Measurements from ENCODE around the gene MCTP1. TPM values are rescaled to one million over a fixed set of nuclear protein-coding genes. Genes with fewer than 3 reads are reported as not detected.

The MCTP1 gene
- total RNA-seq, 1 donor from 2014 or later, result 7.8 TPM

DNA sequence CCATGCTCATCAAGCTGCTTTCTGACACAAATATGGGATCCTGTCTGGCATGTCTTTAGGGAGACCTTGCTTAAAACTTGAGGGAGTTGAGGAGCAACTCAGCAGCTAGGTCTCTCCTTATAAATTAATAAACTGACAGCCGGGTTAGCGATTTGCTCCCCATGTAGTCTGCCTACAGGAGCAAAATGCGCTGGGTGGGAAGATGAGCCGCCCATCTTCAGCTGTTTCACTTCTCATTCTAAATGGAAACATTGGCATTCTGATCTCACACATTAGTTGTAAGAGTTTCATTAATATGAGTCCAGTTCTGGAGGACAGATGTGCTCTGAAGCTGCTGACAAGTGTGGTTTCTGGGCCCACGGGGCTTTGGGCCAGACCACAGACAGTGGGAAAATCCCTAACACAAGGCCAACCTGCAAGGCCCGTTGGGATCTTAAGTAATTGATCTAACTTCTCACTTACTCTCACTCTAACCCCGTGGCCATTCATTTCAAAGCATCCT, 197.0 kb downstream of the MCTP1 start:
- no peaks in the 10 kb centered on the region for H3K27me3 ChIP-seq (ENCODE audit: low read depth)
- no peaks in the 10 kb centered on the region for H3K4me1 ChIP-seq
- H3K36me3 ChIP-seq, result no peaks in the 10 kb centered on the region
- H3K4me3 ChIP-seq, result no peak overlapping the region
- peak overlapping the region; percentile 9 for H3K27ac ChIP-seq (replicated peaks)
- no peak for TF ChIP-seq CTCF (IDR thresholded peaks at IDR 0.05; ENCODE audit: borderline replicate concordance)
- intact Hi-C loops (cut with micrococcal nuclease), result no loop called here
- H3K9me3 ChIP-seq (replicated peaks), result peaks cover 9% of the 10 kb centered on the region
- DNase-seq, result no peak

DNA sequence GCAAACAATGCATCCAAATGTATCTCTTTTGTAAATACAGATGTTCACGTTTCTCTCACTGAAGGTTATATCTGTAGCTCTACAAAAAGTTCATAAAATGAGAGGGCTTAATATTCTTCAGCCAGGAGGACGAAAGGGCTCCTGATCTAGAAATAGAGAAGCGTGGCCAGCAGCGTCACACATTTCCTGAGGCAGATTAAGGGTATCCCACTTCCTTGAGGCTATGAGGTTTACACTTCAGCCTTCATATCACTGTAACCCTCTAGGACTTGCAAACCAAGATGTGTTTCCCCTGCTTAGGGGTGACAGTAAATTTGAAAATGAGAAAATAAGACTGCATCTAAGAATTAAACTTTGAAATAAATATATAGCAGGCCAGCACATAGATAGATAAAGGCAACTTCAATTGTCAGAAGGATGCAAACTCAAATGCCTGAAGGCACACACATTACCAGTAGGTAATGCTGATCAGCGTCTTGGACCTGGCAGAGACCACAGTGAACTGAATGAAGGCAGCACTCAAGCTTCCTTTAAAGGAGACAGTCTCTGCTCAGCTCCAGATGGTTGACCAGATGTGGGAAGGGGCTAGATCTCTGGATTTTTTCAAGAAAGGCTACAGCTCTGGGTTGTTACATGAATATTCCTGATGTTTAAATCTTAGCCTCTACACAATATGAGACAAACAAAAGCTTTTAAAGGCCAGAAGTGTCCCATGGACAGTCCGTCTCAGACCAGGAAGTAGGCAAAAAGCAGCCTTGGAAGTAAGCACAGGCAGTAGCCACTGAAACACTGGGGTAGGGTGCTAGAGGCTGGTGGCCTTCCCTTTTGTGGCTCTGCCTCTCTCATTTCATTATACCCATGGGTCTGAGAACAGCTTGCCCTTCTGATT, 197.7 kb downstream of the MCTP1 start:
- Histone ChIP-seq H3K27me3 (ENCODE audit: low read depth) (no peaks in the 10 kb centered on the region), H3K36me3 (no peaks in the 10 kb centered on the region), H3K27ac (replicated peaks) (peak overlapping the region; percentile 9), H3K4me1 (no peaks in the 10 kb centered on the region), H3K9me3 (replicated peaks) (peaks cover 9% of the 10 kb centered on the region), H3K4me3 (no peak overlapping the region)
- intact Hi-C loops (cut with micrococcal nuclease), result no loop called here
- no peak for DNase-seq
- TF ChIP-seq CTCF (IDR thresholded peaks at IDR 0.05; ENCODE audit: borderline replicate concordance), result no peak

GRCh38 chr5:95084757-95085156, 200.1 kb downstream of the MCTP1 start:
- TF ChIP-seq CTCF (IDR thresholded peaks at IDR 0.05; ENCODE audit: borderline replicate concordance), result no peak
- no peaks in the 10 kb centered on the region for H3K4me1 ChIP-seq
- H3K27ac ChIP-seq (replicated peaks), result no peak overlapping the region
- no peaks in the 10 kb centered on the region for H3K9me3 ChIP-seq (replicated peaks)
- no peaks in the 10 kb centered on the region for H3K36me3 ChIP-seq
- DNase-seq, result no peak
- intact Hi-C loops (cut with micrococcal nuclease), result no loop called here
- no peak overlapping the region for H3K4me3 ChIP-seq
- no peaks in the 10 kb centered on the region for H3K27me3 ChIP-seq (ENCODE audit: low read depth)

GRCh38 chr5:95083606-95084005, 201.3 kb downstream of the MCTP1 start:
- Histone ChIP-seq H3K27me3 (ENCODE audit: low read depth) (no peaks in the 10 kb centered on the region), H3K9me3 (replicated peaks) (no peaks in the 10 kb centered on the region), H3K36me3 (no peaks in the 10 kb centered on the region), H3K4me1 (no peaks in the 10 kb centered on the region), H3K4me3 (no peak overlapping the region), H3K27ac (replicated peaks) (no peak overlapping the region)
- intact Hi-C loops (cut with micrococcal nuclease), result no loop called here
- TF ChIP-seq CTCF (IDR thresholded peaks at IDR 0.05; ENCODE audit: borderline replicate concordance), result no peak
- DNase-seq, result no peak

DNA sequence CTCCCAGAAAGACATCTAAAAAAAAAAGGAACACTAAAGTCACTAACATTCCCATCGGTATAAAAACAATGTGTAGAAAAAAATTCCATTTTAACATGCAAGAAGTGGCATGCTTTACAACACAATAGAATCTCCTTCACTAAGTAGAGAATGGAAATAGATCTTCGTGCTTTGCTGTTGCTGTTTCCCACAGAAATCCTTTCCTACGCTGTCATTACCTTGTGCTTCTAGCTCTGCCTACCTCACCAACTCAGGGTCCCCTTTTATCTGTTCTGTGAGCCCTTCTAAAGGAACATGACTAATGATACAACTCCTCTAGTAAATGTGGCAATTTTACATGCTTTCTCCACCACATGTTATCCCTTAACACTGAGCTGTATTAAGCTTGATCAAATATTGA, 202.9 kb downstream of the MCTP1 start:
- no peaks in the 10 kb centered on the region for H3K36me3 ChIP-seq
- H3K27me3 ChIP-seq (ENCODE audit: low read depth), result no peaks in the 10 kb centered on the region
- H3K27ac ChIP-seq (replicated peaks), result peak overlapping the region; percentile 64
- no peaks in the 10 kb centered on the region for H3K4me1 ChIP-seq
- TF ChIP-seq CTCF (IDR thresholded peaks at IDR 0.05; ENCODE audit: borderline replicate concordance), result no peak
- peak overlapping the region; percentile 60 for H3K4me3 ChIP-seq
- intact Hi-C loops (cut with micrococcal nuclease), result no loop called here
- DNase-seq, result no peak
- no peaks in the 10 kb centered on the region for H3K9me3 ChIP-seq (replicated peaks)

Data from left ventricle myocardium inferior (tissue), 1 donor.